ENCODE measurements around the gene PTGER1. TPM values are rescaled to one million over a fixed set of nuclear protein-coding genes. Genes with fewer than 3 reads are reported as not detected.

The PTGER1 gene
- total and polyA plus RNA-seq, 2 donors (not counting 1 experiment from before 2014, with no cell fraction given) = 0.27 TPM; not detected in 1

- H4K20me1 ChIP-seq (ENCODE audit: control insufficient read depth, insufficient read depth, low read length, poor library complexity, severe bottlenecking) = no peaks in the 10 kb centered on the region
- WGBS (ENCODE audit: insufficient coverage) = 68% methylated on average over 4 of the region's 14 CpGs
- no peak overlapping the region for H3K9ac ChIP-seq (ENCODE audit: low read length)
- intact Hi-C loops (cut with micrococcal nuclease) = no loop called here
- H3K27me3 ChIP-seq (replicated peaks in 1 of 4; ENCODE audit: control extremely low read depth in 1 of 4, control insufficient read depth in 3 of 4, insufficient read depth in 4 of 4, low read length in 3 of 4) = peaks cover 0 to 14% (median 7%) of the 10 kb centered on the region in 4 experiments
- no peaks in the 10 kb centered on the region for H3K36me3 ChIP-seq (replicated peaks in 1 of 2; ENCODE audit: control extremely low read depth in 1 of 2, control insufficient read depth in 1 of 2, extremely low read depth in 1 of 2, insufficient read depth in 2 of 2, low read length in 1 of 2)
- no peaks in the 10 kb centered on the region for H3K9me3 ChIP-seq (ENCODE audit: control extremely low read depth in 1 of 3, control insufficient read depth in 2 of 3, insufficient read depth in 1 of 3, low read length in 2 of 3)
- ChIA-PET POLR2A (interaction anchor here (0.9 kb wide), 1 partner anchor 343 kb away, joined by 3 read pairs; the partner anchor contains the start of gene ASF1B), CTCF (interaction anchor here (0.6 to 3.0 kb wide), 21 partner anchors 8 to 1182 kb away, joined by 3 to 15 read pairs (median 4); partner anchors contain the start of genes ASF1B and GIPC1)
- H2AFZ ChIP-seq (ENCODE audit: insufficient read depth, low read depth, low read length, poor library complexity, severe bottlenecking) = no peak overlapping the region
- peaks cover 13% of the 10 kb centered on the region for H3K4me1 Mint-ChIP-seq
- no peak overlapping the region for H3K27ac ChIP-seq (ENCODE audit: low read length in 2 of 2)
- H3K27me3 Mint-ChIP-seq = peaks cover 18% of the 10 kb centered on the region
- DNase-seq (peak; percentile 22), ATAC-seq (ENCODE audit: low read depth) (no peak)
- H3K79me2 ChIP-seq (ENCODE audit: control insufficient read depth, insufficient read depth, low read length) = no peaks in the 10 kb centered on the region
- no peak overlapping the region for H3K4me2 ChIP-seq (replicated peaks; ENCODE audit: low read depth, low read length, poor library complexity, severe bottlenecking)
- no peaks in the 10 kb centered on the region for H3K9me3 Mint-ChIP-seq (ENCODE audit: insufficient read depth)
- no peak overlapping the region for H3K27ac Mint-ChIP-seq
- peaks cover 14 to 15% of the 10 kb centered on the region in 2 donors for H3K4me1 ChIP-seq (ENCODE audit: control insufficient read depth in 2 of 2, insufficient read depth in 2 of 2, low read length in 2 of 2)
- no peak for TF ChIP-seq EZH2 (IDR thresholded peaks at IDR 0.05; ENCODE audit: borderline replicate concordance, insufficient read depth, low read depth, low read length, poor library complexity, severe bottlenecking)
- no peak for TF ChIP-seq CTCF (IDR thresholded peaks at IDR 0.05)
- no peak overlapping the region for H3K4me3 Mint-ChIP-seq
- H3K4me3 ChIP-seq (ENCODE audit: control extremely low read depth in 1 of 5, extremely low read depth in 1 of 5, insufficient read depth in 1 of 5, low read depth in 2 of 5, low read length in 4 of 5) = no peak overlapping the region
Observed at GRCh38 chr19:14479309-14479974, 4.3 kb upstream of the PTGER1 start.

GRCh38 chr19:14478113-14478545, 3.0 kb upstream of the PTGER1 start:
- no peak overlapping the region for H3K9ac ChIP-seq (ENCODE audit: low read length)
- peaks cover 17 to 19% of the 10 kb centered on the region in 2 donors for H3K4me1 ChIP-seq (ENCODE audit: control insufficient read depth in 2 of 2, insufficient read depth in 2 of 2, low read length in 2 of 2)
- no peak for DNase-seq
- H3K79me2 ChIP-seq (ENCODE audit: control insufficient read depth, insufficient read depth, low read length) = no peaks in the 10 kb centered on the region
- Mint-ChIP-seq H3K27me3 (peaks cover 22% of the 10 kb centered on the region), H3K4me3 (no peak overlapping the region), H3K9me3 (ENCODE audit: insufficient read depth) (no peaks in the 10 kb centered on the region), H3K27ac (no peak overlapping the region), H3K4me1 (peaks cover 17% of the 10 kb centered on the region)
- no peak overlapping the region for H3K27ac ChIP-seq (ENCODE audit: low read length in 2 of 2)
- no peaks in the 10 kb centered on the region for H4K20me1 ChIP-seq (ENCODE audit: control insufficient read depth, insufficient read depth, low read length, poor library complexity, severe bottlenecking)
- H3K4me3 ChIP-seq (ENCODE audit: control extremely low read depth in 1 of 5, extremely low read depth in 1 of 5, insufficient read depth in 1 of 5, low read depth in 2 of 5, low read length in 4 of 5) = no peak overlapping the region
- no peak for TF ChIP-seq EZH2 (IDR thresholded peaks at IDR 0.05; ENCODE audit: borderline replicate concordance, insufficient read depth, low read depth, low read length, poor library complexity, severe bottlenecking)
- TF ChIP-seq CTCF (IDR thresholded peaks at IDR 0.05) = no peak
- H2AFZ ChIP-seq (ENCODE audit: insufficient read depth, low read depth, low read length, poor library complexity, severe bottlenecking) = no peak overlapping the region
- ChIA-PET CTCF (interaction anchor here (0.6 to 3.0 kb wide), 6 partner anchors 9 to 842 kb away, joined by 3 to 13 read pairs (median 4); partner anchors contain the start of gene ASF1B), POLR2A (interaction anchor here (0.6 kb wide), 1 partner anchor 21 kb away, joined by 7 read pairs; no protein-coding TSS in a partner anchor)
- H3K36me3 ChIP-seq (replicated peaks in 1 of 2; ENCODE audit: control extremely low read depth in 1 of 2, control insufficient read depth in 1 of 2, extremely low read depth in 1 of 2, insufficient read depth in 2 of 2, low read length in 1 of 2) = no peaks in the 10 kb centered on the region
- 96% methylated on average over 21 of the region's 24 CpGs for WGBS (ENCODE audit: insufficient coverage)
- no peaks in the 10 kb centered on the region for H3K9me3 ChIP-seq (ENCODE audit: control extremely low read depth in 1 of 3, control insufficient read depth in 2 of 3, insufficient read depth in 1 of 3, low read length in 2 of 3)
- intact Hi-C loops (cut with micrococcal nuclease) = no loop called here
- H3K4me2 ChIP-seq (replicated peaks; ENCODE audit: low read depth, low read length, poor library complexity, severe bottlenecking) = no peak overlapping the region
- ATAC-seq (ENCODE audit: low read depth) = no peak
- H3K27me3 ChIP-seq (replicated peaks in 1 of 4; ENCODE audit: control extremely low read depth in 1 of 4, control insufficient read depth in 3 of 4, insufficient read depth in 4 of 4, low read length in 3 of 4) = peaks cover 0 to 19% (median 10%) of the 10 kb centered on the region in 4 experiments
